HepG2 (cell line): ENCODE results near the gene KRTAP10-2. TPM values are rescaled to one million over a fixed set of nuclear protein-coding genes. Genes with fewer than 3 reads are reported as not detected.

Source experiments
- DR1 ChIP-seq: sonication (generic); formaldehyde crosslinking; IDR thresholded peaks from 2 replicates; pipeline ENCODE4 v1.8.0; 2021; ENCODE audit warnings: mild to moderate bottlenecking, missing genetic modification reagents, inconsistent platforms
- FOSL1 ChIP-seq: sonication (generic); formaldehyde crosslinking; IDR thresholded peaks from 2 replicates; pipeline ENCODE4 v1.9.0; 2021; ENCODE audit warnings: missing genetic modification reagents, borderline replicate concordance
- GATAD2A ChIP-seq: IDR thresholded peaks from 2 replicates; pipeline ENCODE4 v1.6.1; 2016
- HOXA7 ChIP-seq: sonication (generic); formaldehyde crosslinking; IDR thresholded peaks from 2 replicates; pipeline ENCODE4 v1.8.1; 2022; ENCODE audit warnings: mild to moderate bottlenecking, missing genetic modification reagents, moderate library complexity
- KAT7 ChIP-seq: IDR thresholded peaks from 2 replicates; pipeline ENCODE4 v1.6.1; 2018; ENCODE audit warnings: borderline replicate concordance, missing compliant biosample characterization
- MAF1 ChIP-seq: sonication (generic); formaldehyde crosslinking; IDR thresholded peaks from 2 replicates; pipeline ENCODE4 v1.5.0; 2020; ENCODE audit warnings: missing genetic modification reagents, borderline replicate concordance
- RAD21 ChIP-seq: fragments of 450-650 bp; formaldehyde crosslinking; IDR thresholded peaks from 2 replicates; pipeline ENCODE4 v1.5.0; 2020; ENCODE audit warnings: mild to moderate bottlenecking
- SIX4 ChIP-seq: sonication (generic); formaldehyde crosslinking; IDR thresholded peaks from 2 replicates; pipeline ENCODE4 v1.4.0; 2020; ENCODE audit warnings: missing genetic modification reagents
- SNAPC2 ChIP-seq: sonication (generic); formaldehyde crosslinking; IDR thresholded peaks from 2 replicates; pipeline ENCODE4 v1.8.1; 2022; ENCODE audit warnings: mild to moderate bottlenecking, missing genetic modification reagents
- SP5 ChIP-seq: IDR thresholded peaks from 2 replicates; pipeline ENCODE4 v1.6.1; 2016; ENCODE audit warnings: low read depth, borderline replicate concordance
- TARDBP ChIP-seq: sonication (generic); formaldehyde crosslinking; IDR thresholded peaks from 2 replicates; pipeline ENCODE4 v1.8.0; 2022; ENCODE audit warnings: mild to moderate bottlenecking, missing genetic modification reagents
- THYN1 ChIP-seq: sonication (generic); formaldehyde crosslinking; IDR thresholded peaks from 2 replicates; pipeline ENCODE4 v1.8.1; 2023; ENCODE audit warnings: low read depth, mild to moderate bottlenecking, moderate library complexity, missing genetic modification reagents, borderline replicate concordance
- TP53 ChIP-seq: sonication (generic); formaldehyde crosslinking; conservative IDR thresholded peaks from 2 replicates; pipeline ENCODE4 v1.4.0; 2020; ENCODE audit warnings: missing genetic modification reagents
- YY1 ChIP-seq: IDR thresholded peaks from 2 replicates; pipeline ENCODE4 v1.6.1; 2011; ENCODE audit warnings: low read length, low read depth, moderate library complexity, mild to moderate bottlenecking; ENCODE audit not compliant: insufficient read depth, insufficient replicate concordance
- ZFP82 ChIP-seq: sonication (generic); formaldehyde crosslinking; IDR thresholded peaks from 2 replicates; pipeline ENCODE4 v1.5.1; 2020; ENCODE audit warnings: mild to moderate bottlenecking, missing genetic modification reagents, borderline replicate concordance
- ZNF207 ChIP-seq: fragments of 450-650 bp; IDR thresholded peaks from 2 replicates; pipeline ENCODE4 v1.6.1; 2016; ENCODE audit warnings: antibody characterized with exemption, borderline replicate concordance
- ZNF234 ChIP-seq: sonication (generic); formaldehyde crosslinking; conservative IDR thresholded peaks from 2 replicates; pipeline ENCODE4 v1.5.1; 2020; ENCODE audit warnings: mild to moderate bottlenecking, missing genetic modification reagents
- ZNF451 ChIP-seq: sonication (generic); formaldehyde crosslinking; IDR thresholded peaks from 2 replicates; pipeline ENCODE4 v1.5.0; 2020; ENCODE audit warnings: mild to moderate bottlenecking, missing genetic modification reagents
- ZNF510 ChIP-seq: sonication (generic); formaldehyde crosslinking; IDR thresholded peaks from 2 replicates; pipeline ENCODE4 v1.4.0; 2020; ENCODE audit warnings: low read depth, mild to moderate bottlenecking, missing genetic modification reagents
- ZNF550 ChIP-seq: sonication (generic); formaldehyde crosslinking; IDR thresholded peaks from 2 replicates; pipeline ENCODE4 v1.4.0; 2020; ENCODE audit warnings: mild to moderate bottlenecking, missing genetic modification reagents, borderline replicate concordance
- ZNF616 ChIP-seq: sonication (generic); formaldehyde crosslinking; IDR thresholded peaks from 2 replicates; pipeline ENCODE4 v1.5.0; 2020; ENCODE audit warnings: low read depth, mild to moderate bottlenecking, missing genetic modification reagents
- ZNF780A ChIP-seq: sonication (generic); formaldehyde crosslinking; IDR thresholded peaks from 2 replicates; pipeline ENCODE4 v1.8.0; 2022; ENCODE audit warnings: mild to moderate bottlenecking, missing genetic modification reagents, moderate library complexity
- ZSCAN20 ChIP-seq: sonication (generic); formaldehyde crosslinking; IDR thresholded peaks from 2 replicates; pipeline ENCODE4 v1.4.0; 2020; ENCODE audit warnings: missing genetic modification reagents, mild to moderate bottlenecking, borderline replicate concordance
- polyA plus RNA-seq, 8 experiments: library from polyadenylated mRNA; depleted of rRNA in 3 of 8; stranded (reverse) in 7 of 8; unstranded in 1 of 8; fragments of >200 nt; fragmentation: Illumina TruSeq in 4 of 8; extraction: Trizol in 4 of 8; gene quantifications; 2 replicates each; pipeline versions ENCODE4 v1.2.1 to v1.2.3, GENCODE V29; 2011 to 2016; ENCODE audit warnings: low read depth in 4 of 8, missing spikeins in 1 of 8, mixed read lengths in 1 of 8; ENCODE audit not compliant: insufficient read depth in 1 of 8
- total RNA-seq, 5 experiments: library from RNA; depleted of rRNA; stranded (reverse); fragments of >200 nt; fragmentation: Illumina TruSeq; extraction: Trizol; gene quantifications; 2 replicates each; pipeline ENCODE4 v1.2.3, GENCODE V29; 2016; ENCODE audit warnings: low read depth in 1 of 5
- TF ChIP-seq, protein P1 (sequence below): sonication (generic); formaldehyde crosslinking; IDR thresholded peaks from 2 replicates; pipeline ENCODE4 v1.8.1; 2023; ENCODE audit warnings: mild to moderate bottlenecking, inconsistent platforms, moderate library complexity, missing genetic modification reagents, borderline replicate concordance
- TF ChIP-seq, protein P2 (sequence below): sonication (generic); formaldehyde crosslinking; IDR thresholded peaks from 2 replicates; pipeline ENCODE4 v1.8.1; 2023; ENCODE audit warnings: mild to moderate bottlenecking, moderate library complexity, missing genetic modification reagents
- TF ChIP-seq, protein P3 (sequence below): sonication (generic); formaldehyde crosslinking; IDR thresholded peaks from 2 replicates; pipeline ENCODE4 v1.8.1; 2023; ENCODE audit warnings: missing genetic modification reagents, inconsistent platforms, borderline replicate concordance

The KRTAP10-2 gene
- total and polyA plus RNA-seq, 2 of the 13 experiments (the other 11 are each of a cell fraction or from before 2014, with no cell fraction given), result not detected

DNA sequence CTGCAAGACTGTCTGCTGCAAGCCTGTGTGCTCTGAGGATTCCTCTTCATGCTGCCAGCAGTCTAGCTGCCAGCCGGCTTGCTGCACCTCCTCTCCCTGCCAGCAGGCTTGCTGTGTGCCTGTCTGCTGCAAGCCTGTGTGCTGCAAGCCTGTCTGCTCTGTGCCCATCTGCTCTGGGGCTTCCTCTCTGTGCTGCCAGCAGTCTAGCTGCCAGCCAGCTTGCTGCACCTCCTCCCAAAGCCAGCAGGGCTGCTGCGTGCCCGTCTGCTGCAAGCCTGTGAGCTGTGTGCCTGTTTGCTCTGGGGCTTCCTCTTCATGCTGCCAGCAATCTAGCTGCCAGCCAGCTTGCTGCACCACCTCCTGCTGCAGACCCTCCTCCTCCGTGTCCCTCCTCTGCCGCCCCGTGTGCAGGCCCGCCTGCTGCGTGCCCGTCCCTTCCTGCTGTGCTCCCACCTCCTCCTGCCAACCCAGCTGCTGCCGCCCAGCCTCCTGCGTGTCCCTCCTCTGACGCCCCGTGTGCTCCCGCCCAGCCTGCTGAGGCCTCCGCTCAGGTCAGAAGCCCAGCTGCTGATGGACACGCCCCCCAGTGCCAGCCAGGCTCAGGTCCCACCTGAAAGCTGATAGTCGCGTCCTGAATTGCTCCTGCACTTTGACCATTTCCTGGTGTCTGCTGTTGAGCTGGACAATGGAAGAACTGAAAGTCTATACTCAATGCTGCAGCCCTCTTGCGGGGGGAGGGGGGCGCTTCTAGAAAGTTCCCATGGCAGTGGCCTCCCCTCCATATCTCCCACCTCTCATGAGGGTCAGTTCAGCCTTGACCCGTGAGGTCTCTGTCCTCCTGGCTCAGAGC, 23.4 kb upstream of the KRTAP10-2 start (continued):
- TF ChIP-seq HOXA7 (CRISPR knock-in tag) (peak; percentile 32; the same call in 1 of the 2 replicates), ZNF780A (no peak), ZFP82 (no peak), TARDBP (CRISPR knock-in tag) (peak; percentile 67), MAF1 (CRISPR knock-in tag) (no peak), ZNF234 (CRISPR knock-in tag) (no peak), ZNF550 (CRISPR knock-in tag) (no peak), KAT7 (CRISPR knock-in tag) (no peak), ZNF510 (no peak; the same call in 1 of the 2 replicates), DR1 (CRISPR knock-in tag) (no peak), ZNF207 (no peak), GATAD2A (peak; percentile 44; the same call in 1 of the 2 replicates), THYN1 (CRISPR knock-in tag) (no peak), ZNF616 (CRISPR knock-in tag) (no peak), TP53 (CRISPR knock-in tag) (no peak), YY1 (no peak), SP5 (CRISPR knock-in tag) (peak; percentile 78; the same call in 1 of the 2 replicates), ZNF451 (CRISPR knock-in tag) (peak; percentile 54; the same call in 1 of the 2 replicates), ZSCAN20 (no peak), SIX4 (peak; percentile 55; the same call in 1 of the 2 replicates), SNAPC2 (CRISPR knock-in tag) (no peak), FOSL1 (CRISPR knock-in tag) (no peak), RAD21 (CRISPR knock-in tag) (no peak)
- TF ChIP-seq, protein P1, sequence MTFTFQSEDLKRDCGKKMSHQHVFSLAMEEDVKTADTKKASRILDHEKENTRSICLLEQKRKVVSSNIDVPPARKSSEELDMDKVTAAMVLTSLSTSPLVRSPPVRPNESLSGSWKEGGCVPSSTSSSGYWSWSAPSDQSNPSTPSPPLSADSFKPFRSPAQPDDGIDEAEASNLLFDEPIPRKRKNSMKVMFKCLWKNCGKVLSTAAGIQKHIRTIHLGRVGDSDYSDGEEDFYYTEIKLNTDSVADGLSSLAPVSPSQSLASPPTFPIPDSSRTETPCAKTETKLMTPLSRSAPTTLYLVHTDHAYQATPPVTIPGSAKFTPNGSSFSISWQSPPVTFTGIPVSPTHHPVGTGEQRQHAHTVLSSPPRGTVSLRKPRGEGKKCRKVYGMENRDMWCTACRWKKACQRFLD (CRISPR knock-in tag), result no peak
- TF ChIP-seq, protein P2, sequence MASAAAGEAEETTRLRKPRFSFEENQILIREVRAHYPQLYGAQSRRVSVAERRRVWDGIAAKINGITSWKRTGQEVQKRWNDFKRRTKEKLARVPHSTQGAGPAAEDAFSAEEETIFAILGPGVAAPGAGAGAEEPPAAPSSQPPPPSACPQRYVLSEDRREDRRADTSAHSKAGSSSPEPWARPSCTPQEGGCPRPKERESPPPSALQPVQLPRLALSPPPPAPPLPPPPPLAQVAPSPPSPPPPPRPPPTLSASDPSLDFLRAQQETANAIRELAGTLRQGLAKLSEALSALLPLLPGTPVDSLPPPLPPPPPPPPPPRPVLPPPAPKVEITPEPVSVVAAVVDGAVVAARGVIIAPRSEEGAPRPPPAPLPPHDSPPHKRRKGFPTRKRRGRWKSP (CRISPR knock-in tag), result no peak
- TF ChIP-seq, protein P3, sequence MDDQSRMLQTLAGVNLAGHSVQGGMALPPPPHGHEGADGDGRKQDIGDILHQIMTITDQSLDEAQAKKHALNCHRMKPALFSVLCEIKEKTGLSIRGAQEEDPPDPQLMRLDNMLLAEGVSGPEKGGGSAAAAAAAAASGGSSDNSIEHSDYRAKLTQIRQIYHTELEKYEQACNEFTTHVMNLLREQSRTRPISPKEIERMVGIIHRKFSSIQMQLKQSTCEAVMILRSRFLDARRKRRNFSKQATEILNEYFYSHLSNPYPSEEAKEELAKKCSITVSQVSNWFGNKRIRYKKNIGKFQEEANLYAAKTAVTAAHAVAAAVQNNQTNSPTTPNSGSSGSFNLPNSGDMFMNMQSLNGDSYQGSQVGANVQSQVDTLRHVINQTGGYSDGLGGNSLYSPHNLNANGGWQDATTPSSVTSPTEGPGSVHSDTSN (CRISPR knock-in tag), result no peak
